ENCODE results near the gene PARVB. TPM values are rescaled to one million over a fixed set of nuclear protein-coding genes. Genes with fewer than 3 reads are reported as not detected.

The PARVB gene
- total RNA-seq, 2 experiments from 2014 or later: 18.2 to 19.2 TPM

DNA sequence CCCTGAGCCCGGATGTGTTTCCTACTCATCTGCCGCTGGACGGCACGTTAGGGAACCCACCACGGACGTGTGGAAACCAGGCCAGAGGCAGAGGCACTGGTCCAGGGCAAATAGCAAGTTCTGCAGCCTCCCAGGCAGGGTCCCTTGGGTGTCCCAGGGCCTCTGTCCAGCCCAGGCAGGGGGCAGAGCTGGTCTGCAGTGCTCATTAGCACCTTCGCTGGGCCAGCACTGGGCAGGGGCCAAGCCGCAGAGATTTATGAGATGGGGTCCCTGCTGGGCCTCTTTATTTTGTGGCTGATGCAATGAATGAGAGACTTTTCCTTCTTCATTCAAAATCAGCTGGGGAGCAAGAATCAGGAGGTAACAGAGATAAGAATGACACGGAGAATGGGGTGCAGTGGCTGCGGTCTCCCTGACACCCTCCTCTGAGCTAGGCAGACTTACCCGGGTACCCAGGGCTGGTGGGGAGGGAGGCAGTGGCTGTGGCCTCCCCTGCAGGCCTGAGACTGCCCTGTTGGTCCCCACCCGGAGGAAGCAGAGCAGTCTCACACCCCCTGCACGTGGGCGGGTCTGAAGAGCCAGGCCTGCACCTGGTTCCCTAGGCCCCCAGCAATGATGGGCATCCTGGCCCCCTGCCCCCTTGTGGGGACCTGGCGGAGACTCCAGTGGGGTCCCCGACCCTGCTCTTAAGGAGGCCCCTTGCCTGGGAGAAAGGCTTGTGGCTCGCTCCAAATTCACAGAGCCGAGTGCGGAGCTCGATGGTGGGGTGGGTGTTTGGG is 142.6 kb downstream of the PARVB start:
- Mint-ChIP-seq H3K4me1 (no peaks in the 10 kb centered on the region), H3K9me3 (no peaks in the 10 kb centered on the region), H3K36me3 (ENCODE audit: low read depth) (no peaks in the 10 kb centered on the region), H3K27ac (no peak overlapping the region), H3K4me3 (no peak overlapping the region), H3K27me3 (no peaks in the 10 kb centered on the region)
- no peak for DNase-seq
- CTCF ChIA-PET: no interaction called here
- POLR2A ChIA-PET: no interaction called here

DNA sequence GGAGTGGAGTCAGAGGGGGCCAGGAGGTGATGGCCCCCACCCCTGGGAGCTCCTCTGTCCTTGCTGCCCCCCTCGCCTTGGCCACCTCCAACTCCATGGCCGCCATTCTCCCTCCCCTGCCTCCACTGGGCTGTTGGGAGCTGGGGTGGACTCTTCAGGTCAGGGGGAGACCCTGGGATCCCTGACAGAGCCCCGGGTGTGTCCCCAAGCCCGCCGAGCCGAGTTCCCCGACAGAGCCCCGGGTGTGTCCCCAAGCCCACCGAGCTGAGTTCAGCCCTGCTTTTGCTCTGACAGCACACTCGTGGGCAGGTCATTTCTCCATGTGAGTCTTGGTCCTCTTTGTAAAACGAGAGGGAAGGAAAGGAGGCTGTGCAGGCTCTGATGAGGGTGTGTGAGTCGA is 143.4 kb downstream of the PARVB start:
- Mint-ChIP-seq H3K4me3 (no peak overlapping the region), H3K9me3 (no peaks in the 10 kb centered on the region), H3K27ac (no peak overlapping the region), H3K4me1 (peaks cover 1% of the 10 kb centered on the region), H3K36me3 (ENCODE audit: low read depth) (no peaks in the 10 kb centered on the region), H3K27me3 (no peaks in the 10 kb centered on the region)
- ChIA-PET CTCF (no interaction called here), POLR2A (no interaction called here)
- DNase-seq: no peak

GRCh38 chr22:44168206-44168605 is 144.1 kb downstream of the PARVB start:
- no peak for DNase-seq
- H3K36me3 Mint-ChIP-seq (ENCODE audit: low read depth): no peaks in the 10 kb centered on the region
- no peaks in the 10 kb centered on the region for H3K9me3 Mint-ChIP-seq
- H3K4me1 Mint-ChIP-seq: peaks cover 2% of the 10 kb centered on the region
- no peaks in the 10 kb centered on the region for H3K27me3 Mint-ChIP-seq
- CTCF ChIA-PET: no interaction called here
- H3K4me3 Mint-ChIP-seq: no peak overlapping the region
- POLR2A ChIA-PET: no interaction called here
- H3K27ac Mint-ChIP-seq: no peak overlapping the region

DNA sequence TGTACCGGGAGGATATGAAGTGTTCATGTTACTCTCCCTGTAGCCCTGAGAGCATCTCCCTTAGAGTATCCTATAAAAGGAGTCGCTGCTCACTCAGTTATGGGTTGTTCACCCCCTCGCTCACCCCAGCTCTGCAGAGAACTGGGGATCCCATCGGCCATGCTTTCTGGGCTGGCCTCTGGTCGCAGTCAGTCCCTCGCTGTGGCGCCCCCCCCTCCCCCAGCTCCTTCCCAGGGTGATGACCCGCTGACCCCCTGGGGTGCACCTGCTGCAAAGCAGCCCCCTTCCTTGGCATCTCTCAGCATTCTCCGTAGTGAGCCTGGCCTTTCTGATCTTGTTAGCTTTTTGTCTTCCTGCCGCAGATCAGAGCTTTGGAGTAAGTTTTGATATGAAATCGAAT is 146.4 kb downstream of the PARVB start:
- Mint-ChIP-seq H3K27ac (no peak overlapping the region), H3K9me3 (no peaks in the 10 kb centered on the region), H3K4me3 (no peak overlapping the region), H3K36me3 (ENCODE audit: low read depth) (no peaks in the 10 kb centered on the region), H3K27me3 (no peaks in the 10 kb centered on the region), H3K4me1 (peaks cover 2% of the 10 kb centered on the region)
- CTCF ChIA-PET: no interaction called here
- no peak for DNase-seq
- POLR2A ChIA-PET: no interaction called here

- no peaks in the 10 kb centered on the region for H3K9me3 Mint-ChIP-seq
- H3K27me3 Mint-ChIP-seq: no peaks in the 10 kb centered on the region
- POLR2A ChIA-PET: no interaction called here
- H3K4me3 Mint-ChIP-seq: no peak overlapping the region
- H3K27ac Mint-ChIP-seq: no peak overlapping the region
- no peaks in the 10 kb centered on the region for H3K36me3 Mint-ChIP-seq (ENCODE audit: low read depth)
- no peak for DNase-seq
- peaks cover 2% of the 10 kb centered on the region for H3K4me1 Mint-ChIP-seq
- CTCF ChIA-PET: interaction anchor here (0.6 kb wide), 1 partner anchor 74 kb away, joined by 5 read pairs; no protein-coding TSS in a partner anchor
These were observed 147.5 kb downstream of the PARVB start for GRCh38 chr22:44171561-44171960.

- H3K27ac Mint-ChIP-seq: no peak overlapping the region
- CTCF ChIA-PET: no interaction called here
- peaks cover 2% of the 10 kb centered on the region for H3K4me1 Mint-ChIP-seq
- no peaks in the 10 kb centered on the region for H3K36me3 Mint-ChIP-seq (ENCODE audit: low read depth)
- no peak for DNase-seq
- peaks cover 3% of the 10 kb centered on the region for H3K27me3 Mint-ChIP-seq
- no peaks in the 10 kb centered on the region for H3K9me3 Mint-ChIP-seq
- no peak overlapping the region for H3K4me3 Mint-ChIP-seq
- POLR2A ChIA-PET: no interaction called here
These were observed 148.4 kb downstream of the PARVB start for GRCh38 chr22:44172370-44173108.

GRCh38 chr22:44173154-44173553 is 149.1 kb downstream of the PARVB start:
- ChIA-PET POLR2A (no interaction called here), CTCF (no interaction called here)
- no peak overlapping the region for H3K27ac Mint-ChIP-seq

DNA sequence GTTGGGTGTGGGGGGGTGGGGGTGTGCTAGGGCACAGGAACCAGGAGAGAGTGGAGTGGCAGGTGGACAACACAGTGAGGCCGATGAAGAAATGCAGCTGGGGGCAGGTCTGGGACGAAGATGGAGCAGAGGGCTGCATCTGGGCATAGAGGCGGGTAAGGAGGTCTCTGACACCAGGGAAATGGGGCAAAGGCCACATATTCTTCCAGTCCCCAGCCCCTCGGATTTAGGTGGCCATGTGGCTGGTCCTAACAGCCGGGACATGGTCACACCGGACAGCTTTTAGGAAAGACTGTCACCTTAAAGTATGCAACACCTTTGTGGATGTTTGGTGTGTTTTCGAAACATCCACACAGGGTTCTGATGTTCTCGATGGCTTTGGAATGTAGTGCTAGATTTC is 151.6 kb downstream of the PARVB start:
- ChIA-PET CTCF (no interaction called here), POLR2A (no interaction called here)
- DNase-seq: no peak
- Mint-ChIP-seq H3K4me1 (peaks cover 8% of the 10 kb centered on the region), H3K4me3 (no peak overlapping the region), H3K27ac (no peak overlapping the region), H3K9me3 (no peaks in the 10 kb centered on the region), H3K27me3 (peaks cover 13% of the 10 kb centered on the region), H3K36me3 (ENCODE audit: low read depth) (no peaks in the 10 kb centered on the region)

More at GRCh38 chr22:44173154-44173553, 149.1 kb downstream of the PARVB start:
- H3K4me1 Mint-ChIP-seq: peaks cover 2% of the 10 kb centered on the region
- no peak for DNase-seq
- peaks cover 6% of the 10 kb centered on the region for H3K27me3 Mint-ChIP-seq
- no peak overlapping the region for H3K4me3 Mint-ChIP-seq
- H3K9me3 Mint-ChIP-seq: no peaks in the 10 kb centered on the region
- H3K36me3 Mint-ChIP-seq (ENCODE audit: low read depth): no peaks in the 10 kb centered on the region

DNA sequence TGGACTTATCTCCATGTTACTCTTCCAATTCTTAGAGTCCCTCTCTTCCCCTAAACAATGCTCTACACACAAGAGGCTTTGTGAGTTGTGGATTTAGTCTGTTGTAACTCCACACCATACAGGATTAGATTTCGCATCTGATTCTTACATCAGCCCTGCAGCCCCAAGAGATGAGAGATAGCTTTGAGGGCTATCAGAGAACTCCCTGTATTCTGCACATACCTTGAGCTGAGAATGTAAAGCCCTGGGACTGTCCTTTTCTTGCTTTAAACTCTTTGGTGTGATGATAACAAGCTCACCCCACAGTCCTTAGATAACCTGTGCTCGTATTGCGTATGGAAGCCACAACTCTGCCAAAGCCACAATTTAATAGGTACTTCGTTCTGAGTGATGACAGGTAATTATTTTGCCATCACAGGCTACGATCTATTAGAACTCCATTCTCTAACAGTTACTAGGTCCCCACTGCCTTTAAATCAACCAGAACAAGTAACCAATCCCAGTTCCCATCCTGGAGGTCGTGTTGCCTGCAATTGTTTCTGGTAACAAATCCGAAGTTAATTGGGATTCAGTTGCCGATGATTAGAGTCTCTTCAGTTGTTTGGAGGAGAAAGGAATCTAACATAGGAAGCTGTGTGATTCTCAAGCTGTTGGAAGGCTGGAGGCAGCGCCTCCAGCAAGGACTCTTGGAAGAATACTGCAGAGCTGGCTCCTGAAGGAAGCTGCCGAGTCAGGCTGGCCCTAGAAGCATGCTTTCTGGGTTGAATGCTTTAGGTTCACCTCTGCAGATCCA is 155.3 kb downstream of the PARVB start:
- ChIA-PET CTCF (interaction anchor here (0.9 kb wide), 1 partner anchor 43 kb away, joined by 3 read pairs; no protein-coding TSS in a partner anchor), POLR2A (no interaction called here)
- Mint-ChIP-seq H3K4me3 (no peak overlapping the region), H3K27ac (no peak overlapping the region), H3K36me3 (ENCODE audit: low read depth) (peaks cover 13% of the 10 kb centered on the region), H3K27me3 (peaks cover 13% of the 10 kb centered on the region), H3K9me3 (no peaks in the 10 kb centered on the region), H3K4me1 (peaks cover 26% of the 10 kb centered on the region)
- DNase-seq: no peak

DNA sequence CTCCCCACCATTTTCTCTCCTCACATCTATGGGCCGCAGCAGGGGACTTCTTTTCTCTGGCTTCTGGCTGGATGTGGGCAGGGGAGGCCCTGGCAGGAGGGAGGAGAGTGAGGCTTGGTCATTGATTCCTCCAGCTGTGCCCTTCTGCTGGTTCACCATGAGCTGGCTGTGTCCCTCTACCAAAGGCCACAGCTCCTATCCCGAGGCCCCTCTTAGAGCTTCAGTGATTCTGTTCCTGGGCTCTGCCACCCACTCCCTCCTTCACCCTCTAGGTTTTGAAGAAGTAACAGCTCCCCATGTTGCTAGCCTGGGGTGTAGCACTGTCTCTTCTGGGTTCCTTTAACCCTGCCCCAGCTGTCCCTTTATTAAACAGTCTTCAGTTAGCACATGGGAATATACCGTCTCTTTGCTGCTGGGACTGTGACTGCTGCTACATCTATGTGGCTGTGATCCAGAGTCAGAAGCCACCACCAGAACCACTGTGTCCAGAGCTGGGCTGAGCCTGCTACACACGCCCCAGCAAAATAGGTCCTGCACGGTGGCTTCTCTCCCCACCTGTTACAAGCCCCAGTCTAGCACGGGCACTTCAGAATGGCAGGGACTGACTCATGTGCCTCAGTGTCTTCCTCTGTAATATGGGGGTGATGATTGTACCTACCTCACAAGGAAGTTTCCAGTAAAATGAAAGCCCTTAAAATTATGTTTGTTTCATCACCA is 156.0 kb downstream of the PARVB start:
- CTCF ChIA-PET: interaction anchor here (0.9 kb wide), 1 partner anchor 43 kb away, joined by 3 read pairs; no protein-coding TSS in a partner anchor
- peaks cover 13% of the 10 kb centered on the region for H3K27me3 Mint-ChIP-seq
- POLR2A ChIA-PET: no interaction called here
- peak overlapping the region; percentile 98 for H3K27ac Mint-ChIP-seq
- H3K36me3 Mint-ChIP-seq (ENCODE audit: low read depth): peaks cover 19% of the 10 kb centered on the region
- peak overlapping the region; percentile 95 for H3K4me3 Mint-ChIP-seq
- no peaks in the 10 kb centered on the region for H3K9me3 Mint-ChIP-seq
- peaks cover 33% of the 10 kb centered on the region for H3K4me1 Mint-ChIP-seq
- no peak for DNase-seq

- peaks cover 33% of the 10 kb centered on the region for H3K4me1 Mint-ChIP-seq
- H3K27ac Mint-ChIP-seq: peak within 1 kb of the TSS; percentile 98
- peak; percentile 62 for DNase-seq
- peaks cover 19% of the 10 kb centered on the region for H3K36me3 Mint-ChIP-seq (ENCODE audit: low read depth)
- H3K9me3 Mint-ChIP-seq: no peaks in the 10 kb centered on the region
- CTCF ChIA-PET: interaction anchor here (1.0 kb wide), 1 partner anchor 504 kb away, joined by 4 read pairs; no protein-coding TSS in a partner anchor
- peak within 1 kb of the TSS; percentile 95 for H3K4me3 Mint-ChIP-seq
- H3K27me3 Mint-ChIP-seq: peaks cover 13% of the 10 kb centered on the region
- POLR2A ChIA-PET: interaction anchor here (0.7 kb wide), 1 partner anchor 15 kb away, joined by 3 read pairs; no protein-coding TSS in a partner anchor
These were observed 156.6 kb downstream of the PARVB start, which contains the start of gene PARVG for GRCh38 chr22:44180706-44181032. PARVG (plus strand) TSS chr22:44180925; CDS start chr22:44183330, 2,405 bp downstream.

All from activated CD4-positive, alpha-beta T cell treated with anti-CD3 and anti-CD28 coated beads, Interleukin-2, amount 10 ng/mL, durations not matched to agents 7 days and 5 days (primary cell).